OCI-LY1 (cell line): ENCODE results near the gene CHAD.
A peak's percentile ranks its signal among the peaks of the same experiment; 100 is the strongest.

Experiments
- H2AFZ ChIP-seq: fragments of 200-600 bp; sonication (generic), shearing (Covaris generic); 2 replicates; pipeline ENCODE4 v1.6.0; 2014; ENCODE audit warnings: antibody characterized with exemption, mild to moderate bottlenecking, low read length
- H3F3A ChIP-seq: fragments of 200-600 bp; sonication (generic), shearing (Covaris generic); 2 replicates; pipeline ENCODE4 v1.6.0; 2014; ENCODE audit warnings: mild to moderate bottlenecking, antibody characterized with exemption, low read length, moderate library complexity; ENCODE audit not compliant: insufficient read depth
- H3K27ac ChIP-seq: fragments of 200-600 bp; sonication (generic); 2 replicates; pipeline ENCODE4 v1.5.1; 2014; ENCODE audit warnings: low read length, mixed run types, mild to moderate bottlenecking, low read depth; ENCODE audit not compliant: poor library complexity, severe bottlenecking
- H3K27me3 ChIP-seq: fragments of 200-600 bp; sonication (generic); 2 replicates; pipeline ENCODE4 v1.6.0; 2014; ENCODE audit warnings: antibody characterized with exemption, mild to moderate bottlenecking, low read length, moderate library complexity; ENCODE audit not compliant: insufficient read depth
- H3K36me3 ChIP-seq: fragments of 200-600 bp; sonication (generic); 2 replicates; pipeline ENCODE4 v1.6.1; 2014; ENCODE audit warnings: mild to moderate bottlenecking, antibody characterized with exemption, low read length, moderate library complexity, mixed read lengths; ENCODE audit not compliant: insufficient read depth
- H3K4me1 ChIP-seq: fragments of 200-600 bp; sonication (generic); 2 replicates; pipeline ENCODE4 v1.5.1; 2014; ENCODE audit warnings: mild to moderate bottlenecking, low read length, moderate library complexity; ENCODE audit not compliant: insufficient read depth, severe bottlenecking
- H3K4me2 ChIP-seq: fragments of 200-600 bp; sonication (generic), shearing (Covaris generic); 2 replicates; pipeline ENCODE4 v1.6.1; 2014; ENCODE audit warnings: low read length
- H3K4me3 ChIP-seq: fragments of 200-600 bp; sonication (generic); 2 replicates; pipeline ENCODE4 v1.5.1; 2014; ENCODE audit warnings: low read length, low read depth, mild to moderate bottlenecking, mixed read lengths; ENCODE audit not compliant: poor library complexity, severe bottlenecking
- H3K79me2 ChIP-seq: fragments of 200-600 bp; shearing (Covaris generic); 2 replicates; pipeline ENCODE4 v1.6.1; 2016; ENCODE audit warnings: mixed run types, low read length, mixed read lengths; ENCODE audit not compliant: insufficient read depth
- H3K9ac ChIP-seq: fragments of 200-600 bp; sonication (generic), shearing (Covaris generic); 2 replicates; pipeline ENCODE4 v1.6.1; 2014; ENCODE audit warnings: mild to moderate bottlenecking, low read length, mixed read lengths
- H3K9me2 ChIP-seq: fragments of 200-600 bp; sonication (generic), shearing (Covaris generic); 2 replicates; pipeline ENCODE4 v1.6.1; 2014; ENCODE audit warnings: low read depth, mild to moderate bottlenecking, low read length, mixed read lengths
- H3K9me3 ChIP-seq: fragments of 200-600 bp; shearing (Covaris generic); 2 replicates; pipeline ENCODE4 v1.6.1; 2014; ENCODE audit warnings: low read length, mixed read lengths
- H4K20me1 ChIP-seq: fragments of 200-600 bp; sonication (generic), shearing (Covaris generic); 2 replicates; pipeline ENCODE4 v1.6.0; 2016; ENCODE audit warnings: mild to moderate bottlenecking, low read length; ENCODE audit not compliant: insufficient read depth
- CTCF ChIP-seq: fragments of 200-600 bp; sonication (generic), shearing (Covaris generic); IDR thresholded peaks from 2 replicates; pipeline ENCODE4 v1.5.1; 2017; ENCODE audit warnings: mild to moderate bottlenecking, antibody characterized with exemption, low read length, moderate library complexity, mixed read lengths
- EZH2 ChIP-seq: fragments of 200-600 bp; sonication (generic), shearing (Covaris generic); IDR thresholded peaks from 2 replicates; pipeline ENCODE4 v1.8.0; 2017; ENCODE audit warnings: borderline replicate concordance, mixed run types, mild to moderate bottlenecking, antibody characterized with exemption, low read length, moderate library complexity, mixed read lengths

CHAD gene

GRCh38 chr17:50511058-50511457, 42.4 kb upstream of the CHAD start:
- no peaks in the 10 kb centered on the region for H3K79me2 ChIP-seq
- H3K4me2 ChIP-seq = no peak overlapping the region
- H3K27me3 ChIP-seq = peaks cover 10% of the 10 kb centered on the region
- H4K20me1 ChIP-seq = no peaks in the 10 kb centered on the region
- H3K9ac ChIP-seq = no peak overlapping the region
- H3K4me1 ChIP-seq = peaks cover 7% of the 10 kb centered on the region
- no peak overlapping the region for H2AFZ ChIP-seq
- no peaks in the 10 kb centered on the region for H3K9me3 ChIP-seq
- no peak overlapping the region for H3K27ac ChIP-seq
- no peaks in the 10 kb centered on the region for H3F3A ChIP-seq
- no peaks in the 10 kb centered on the region for H3K36me3 ChIP-seq
- no peak for TF ChIP-seq CTCF
- no peak for TF ChIP-seq EZH2
- no peak overlapping the region for H3K4me3 ChIP-seq
- no peaks in the 10 kb centered on the region for H3K9me2 ChIP-seq

GRCh38 chr17:50508573-50509460, 40.1 kb upstream of the CHAD start:
- peak overlapping the region; percentile 24 for H3K9ac ChIP-seq
- no peaks in the 10 kb centered on the region for H3K9me3 ChIP-seq
- TF ChIP-seq CTCF (no peak; the same call in 1 of the 2 replicates), EZH2 (no peak)
- no peaks in the 10 kb centered on the region for H3F3A ChIP-seq
- H3K27me3 ChIP-seq = peaks cover 10% of the 10 kb centered on the region; the same call in 1 of the 2 replicates
- peaks cover 7% of the 10 kb centered on the region for H3K4me1 ChIP-seq
- H3K4me2 ChIP-seq = peak overlapping the region; percentile 63
- peak overlapping the region; percentile 54 for H3K4me3 ChIP-seq
- H2AFZ ChIP-seq = no peak overlapping the region
- H3K79me2 ChIP-seq = no peaks in the 10 kb centered on the region
- H4K20me1 ChIP-seq = no peaks in the 10 kb centered on the region
- no peak overlapping the region for H3K27ac ChIP-seq
- no peaks in the 10 kb centered on the region for H3K9me2 ChIP-seq
- no peaks in the 10 kb centered on the region for H3K36me3 ChIP-seq

GRCh38 chr17:50507871-50508572, 39.3 kb upstream of the CHAD start, which contains the start of gene MYCBPAP:
Gene MYCBPAP (plus strand): TSS chr17:50508439. CDS start chr17:50508675, 236 bp downstream.
- H3K27ac ChIP-seq = no peak within 1 kb of the TSS
- peak within 1 kb of the TSS; percentile 54 for H3K4me3 ChIP-seq
- H3F3A ChIP-seq = no peaks in the 10 kb centered on the region
- no peaks in the 10 kb centered on the region for H4K20me1 ChIP-seq
- peak within 1 kb of the TSS; percentile 63 for H3K4me2 ChIP-seq
- peak within 1 kb of the TSS; percentile 24 for H3K9ac ChIP-seq
- no peaks in the 10 kb centered on the region for H3K79me2 ChIP-seq
- no peaks in the 10 kb centered on the region for H3K9me2 ChIP-seq
- no peaks in the 10 kb centered on the region for H3K9me3 ChIP-seq
- H3K27me3 ChIP-seq = peaks cover 10% of the 10 kb centered on the region; the same call in 1 of the 2 replicates
- peaks cover 7% of the 10 kb centered on the region for H3K4me1 ChIP-seq
- peak within 1 kb of the TSS; percentile 96; the same call in 1 of the 2 replicates for H2AFZ ChIP-seq
- H3K36me3 ChIP-seq = no peaks in the 10 kb centered on the region
- TF ChIP-seq CTCF (peak; percentile 27; the same call in 1 of the 2 replicates), EZH2 (no peak)
